NCI-H1436 (cell line): ENCODE results near the gene CCR1.

Experiments
- DNase-seq: peaks from one replicate; lab custom pipeline; 2025; lab: John Stamatoyannopoulos, UW

CCR1 gene

GRCh38 chr3:46208167-46208704, at the start of gene CCR1:
Gene CCR1 (minus strand): TSS chr3:46208313. CDS start chr3:46204313, 4,000 bp downstream.
- no peak for DNase-seq

GRCh38 chr3:46252980-46253379, 44.9 kb upstream of the CCR1 start:
- DNase-seq: no peak

DNA sequence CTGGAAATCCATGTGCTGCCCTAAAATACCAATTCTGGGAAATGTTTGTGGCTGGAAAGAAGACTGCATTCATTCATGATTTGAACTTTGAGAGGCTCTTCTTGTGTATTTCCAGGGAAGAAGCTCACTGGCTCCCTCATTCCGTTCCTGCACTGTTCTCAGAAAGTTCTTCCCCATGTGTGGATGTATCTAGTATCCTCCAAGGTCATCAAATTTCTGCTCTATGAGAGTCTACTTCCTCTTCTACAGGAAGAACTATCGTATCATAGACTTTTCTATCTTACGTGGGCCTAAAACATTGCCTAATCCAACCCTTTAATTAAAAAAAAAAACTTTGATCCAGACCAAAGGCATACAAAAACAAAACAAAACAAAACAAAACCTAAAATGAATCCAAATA, 37.0 kb upstream of the CCR1 start:
- DNase-seq: no peak

GRCh38 chr3:46243560-46243959, 35.4 kb upstream of the CCR1 start:
- DNase-seq: no peak

GRCh38 chr3:46242120-46242519, 34.0 kb upstream of the CCR1 start, which contains the start of gene CCR3:
Gene CCR3 (plus strand): TSS chr3:46242460. CDS start chr3:46265159, 22,699 bp downstream.
- DNase-seq: no peak

DNA sequence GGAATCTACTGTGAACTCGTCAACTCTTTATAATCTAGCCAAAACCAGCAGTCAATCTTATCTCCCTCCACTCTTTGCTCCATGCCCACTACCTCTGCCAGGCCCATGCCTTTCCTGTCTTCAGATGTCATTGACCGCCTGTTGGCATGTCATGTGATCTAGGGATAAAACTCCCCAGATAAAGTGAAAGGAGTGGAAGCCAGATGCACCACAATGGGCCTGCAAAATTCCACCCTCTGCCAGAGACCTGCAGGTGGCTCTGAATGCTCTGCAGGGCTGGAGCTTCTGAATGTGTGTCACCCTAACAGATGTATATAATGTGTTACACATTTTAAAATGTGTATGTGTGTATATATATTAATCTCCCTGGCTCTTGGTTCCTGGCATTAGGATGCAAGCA, 31.8 kb upstream of the CCR1 start:
- no peak for DNase-seq

DNA sequence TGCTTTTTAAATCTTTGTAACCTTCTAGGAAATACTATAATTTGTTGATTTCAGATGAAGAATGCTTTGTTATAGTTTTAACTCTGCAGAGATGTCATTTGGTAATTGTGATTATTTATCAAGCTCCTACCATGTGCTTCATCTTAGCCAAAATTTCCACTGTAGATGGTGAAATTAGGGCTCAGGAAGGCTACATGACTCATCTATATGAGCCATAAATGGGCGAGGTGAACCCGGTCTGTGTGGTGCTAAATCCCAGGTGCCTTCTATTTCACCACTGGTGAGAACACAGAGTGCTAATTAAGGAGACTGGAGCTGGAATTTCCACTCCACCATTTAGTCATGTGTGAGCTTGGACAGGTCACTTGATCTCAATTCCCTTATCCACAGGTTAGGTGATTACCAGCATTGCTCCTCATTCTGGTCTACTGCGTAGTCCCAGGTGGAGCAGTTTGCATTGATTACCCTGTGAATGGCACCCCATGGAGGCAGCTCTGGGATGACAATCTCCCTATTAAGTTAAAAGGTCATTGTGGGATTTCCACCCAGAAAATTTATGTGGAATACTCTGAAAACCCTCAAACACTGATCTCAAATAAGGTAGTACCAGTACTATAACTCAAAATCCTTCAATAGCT, 31.3 kb upstream of the CCR1 start:
- no peak for DNase-seq

GRCh38 chr3:46238386-46238785, 30.3 kb upstream of the CCR1 start:
- DNase-seq: no peak

DNA sequence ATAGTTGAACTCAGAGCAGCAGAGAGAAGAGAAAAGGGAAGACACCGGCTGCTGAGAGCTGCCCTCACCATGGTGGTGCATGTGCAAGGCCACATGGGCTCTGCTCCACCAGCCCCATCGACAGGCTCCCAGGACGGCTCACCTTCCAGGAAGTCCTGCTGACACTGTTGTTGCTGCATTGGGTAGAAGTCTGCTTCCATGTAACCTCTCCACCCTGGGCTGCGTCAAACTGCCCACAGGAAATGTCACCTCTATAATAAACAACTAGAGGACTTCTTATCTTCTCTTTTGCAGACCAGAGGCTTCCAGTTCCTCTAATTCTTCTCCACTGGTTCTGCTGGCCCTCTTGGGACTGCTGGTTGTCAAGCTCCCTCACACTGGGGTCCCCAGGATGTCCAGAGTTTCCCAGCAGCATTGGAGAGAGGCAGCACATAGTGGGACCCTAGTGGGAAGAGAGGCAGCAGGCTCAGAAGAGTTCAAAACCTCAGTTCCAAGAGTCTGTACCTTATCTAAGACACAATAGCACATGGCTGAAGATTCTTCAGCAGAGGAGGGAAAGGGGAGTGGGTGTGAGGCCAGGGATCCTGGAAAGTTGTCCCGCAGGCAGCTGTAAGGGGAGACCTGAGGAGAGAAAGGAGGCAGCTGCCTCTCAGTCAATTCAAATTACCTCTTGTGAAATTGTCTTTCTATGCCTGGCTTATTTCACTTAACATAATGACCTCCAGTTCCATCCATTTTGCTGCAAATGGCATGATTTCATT, 28.4 kb upstream of the CCR1 start:
- DNase-seq: no peak

GRCh38 chr3:46235425-46235824, 27.3 kb upstream of the CCR1 start:
- DNase-seq: no peak

GRCh38 chr3:46233194-46233593, 25.1 kb upstream of the CCR1 start:
- DNase-seq: no peak

DNA sequence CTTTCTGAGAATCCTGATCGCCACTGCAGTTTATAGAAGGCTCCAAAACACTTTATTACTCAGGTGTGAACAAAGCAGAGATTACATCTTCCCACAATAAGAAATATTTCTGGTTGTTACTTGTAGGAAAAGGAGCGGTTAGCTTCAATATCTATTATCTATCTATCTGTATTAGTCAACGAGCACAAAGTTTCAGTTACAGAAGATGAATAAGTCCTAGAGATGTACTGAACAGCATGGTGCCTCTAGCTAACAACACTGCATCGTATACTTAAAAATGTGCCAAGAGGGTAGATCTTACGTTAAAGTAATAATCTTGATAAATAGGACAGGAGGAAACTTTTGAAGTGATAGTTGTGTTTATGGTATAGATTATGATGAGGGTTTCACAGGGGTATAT, 23.2 kb upstream of the CCR1 start:
- no peak for DNase-seq

DNA sequence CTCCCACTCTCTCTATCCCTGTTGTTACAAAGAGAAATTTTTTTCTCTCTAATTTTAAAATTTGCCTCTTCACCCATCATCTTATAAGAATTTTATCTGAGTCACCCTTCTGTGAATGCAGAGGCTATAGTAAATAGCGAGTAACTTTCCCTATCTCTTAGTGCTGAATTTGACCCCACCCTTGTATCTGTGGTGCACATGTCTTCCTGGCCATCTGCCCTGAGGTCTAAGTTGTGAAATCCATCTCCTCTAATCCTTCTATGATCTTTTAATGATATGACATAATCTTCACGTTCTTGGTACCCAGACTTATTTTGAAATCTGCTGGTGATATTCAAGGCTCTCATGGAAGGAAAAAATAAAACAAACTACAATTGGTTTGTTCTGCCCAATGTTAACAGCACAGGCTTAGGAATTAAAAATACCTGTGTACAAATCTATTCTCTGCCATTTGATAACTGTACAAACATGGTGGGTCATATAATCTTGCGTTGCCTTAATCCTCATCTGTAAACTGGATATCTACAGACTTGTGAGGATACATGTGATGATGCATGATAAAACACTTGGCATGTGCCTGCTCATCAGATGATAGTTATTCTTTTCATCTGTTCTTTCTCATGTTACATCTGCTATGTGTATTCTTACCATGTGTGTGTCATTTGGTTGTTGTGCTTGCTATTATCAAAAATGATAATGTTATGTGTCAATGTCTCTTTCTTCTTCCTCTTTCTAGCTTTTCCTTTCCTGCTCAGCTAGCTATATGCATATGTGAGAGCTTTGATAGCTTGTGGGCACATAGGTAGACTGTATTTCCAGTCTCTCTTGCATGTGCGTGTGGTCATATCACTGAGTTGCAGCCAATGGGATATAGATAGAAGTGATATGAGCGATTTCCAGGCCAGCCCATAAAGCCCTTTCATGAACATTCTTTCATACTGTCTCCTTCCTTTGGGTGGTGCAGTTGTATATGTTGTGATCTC, 20.4 kb upstream of the CCR1 start:
- no peak for DNase-seq

GRCh38 chr3:46222435-46223161, 14.5 kb upstream of the CCR1 start:
- no peak for DNase-seq

GRCh38 chr3:46221938-46222337, 13.8 kb upstream of the CCR1 start:
- DNase-seq: no peak

- no peak for DNase-seq
These were observed 13.3 kb upstream of the CCR1 start for GRCh38 chr3:46221391-46221790.

DNA sequence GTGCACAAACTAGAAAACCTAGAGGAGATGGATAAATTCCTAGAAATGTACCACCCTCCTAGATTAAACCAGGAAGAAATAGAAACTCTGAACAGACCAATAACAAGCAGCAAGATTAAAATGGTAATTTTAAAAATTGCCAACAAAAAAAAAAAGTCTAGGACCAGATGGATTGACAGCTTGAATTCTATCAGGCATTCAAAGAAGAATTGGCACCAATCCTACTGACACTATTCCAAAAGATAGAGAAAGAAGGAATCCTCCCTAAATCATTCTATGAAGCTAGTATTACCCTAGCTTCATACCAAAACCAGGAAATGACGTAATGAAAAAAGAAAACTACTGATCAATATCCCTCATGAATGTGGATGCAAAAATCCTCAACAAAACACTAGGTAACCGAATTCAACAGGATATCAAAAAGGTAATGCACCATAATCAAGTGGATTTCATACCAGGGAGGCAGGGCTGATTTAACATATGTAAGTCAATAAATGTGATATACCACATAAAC, 10.1 kb upstream of the CCR1 start:
- no peak for DNase-seq

DNA sequence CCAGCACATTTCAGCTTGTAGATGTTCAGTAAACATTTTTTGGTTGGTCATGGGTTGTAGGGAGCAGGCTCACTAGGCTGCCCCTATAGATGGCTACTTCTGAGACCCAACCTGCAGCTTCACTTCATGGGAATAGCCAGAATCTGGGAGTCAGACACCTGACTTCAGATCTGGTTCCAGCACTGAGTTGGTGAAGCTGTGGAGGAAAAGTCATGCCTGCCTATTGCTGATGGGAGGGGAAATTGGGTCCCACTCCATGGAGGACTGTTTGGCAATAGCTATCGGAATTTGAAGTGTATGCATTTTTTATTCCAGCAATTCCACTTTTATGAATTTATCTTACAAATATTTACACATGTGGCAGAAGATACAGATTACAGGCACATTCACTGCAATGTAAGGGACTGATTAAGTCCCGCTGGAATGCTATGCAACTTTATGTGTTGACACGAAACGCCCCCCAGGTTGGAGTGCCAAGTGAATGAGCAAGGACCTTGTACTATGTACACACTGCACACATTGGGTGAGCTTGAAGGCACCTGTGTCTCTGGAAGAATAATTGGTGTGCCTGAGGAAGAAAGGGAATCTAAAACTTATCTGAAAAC, 7.8 kb upstream of the CCR1 start:
- no peak for DNase-seq

- DNase-seq: no peak
These were observed 6.7 kb upstream of the CCR1 start for GRCh38 chr3:46214751-46215352.

DNA sequence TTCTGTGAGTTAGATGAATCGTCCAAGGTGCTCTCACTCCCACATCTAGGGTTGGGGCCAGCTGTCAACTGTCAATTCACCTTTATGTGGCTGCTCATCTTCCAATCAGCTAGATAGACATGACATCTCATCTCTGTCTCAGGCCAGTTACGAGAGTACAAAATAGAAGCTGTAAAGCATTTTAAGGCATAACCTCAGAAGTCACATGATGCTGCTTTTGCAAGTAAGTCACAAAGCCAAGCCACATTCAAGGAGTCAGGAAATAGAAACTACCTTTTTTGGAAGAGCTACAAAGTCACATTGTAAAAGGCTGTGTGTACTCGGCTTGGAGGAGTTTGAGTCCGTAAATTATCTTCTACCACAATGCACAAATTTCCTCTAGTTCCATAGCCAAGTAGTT, 5.1 kb upstream of the CCR1 start:
- no peak for DNase-seq
